PC-3 (cell line): Measurements from ENCODE around the gene HK1. TPM values are rescaled to one million over a fixed set of nuclear protein-coding genes. Genes with fewer than 3 reads are reported as not detected.

ENCODE experiments used
- ATAC-seq: fragments of 200-7000 bp; cut with Tn5 transposase; 2 replicates; pipeline ENCODE4 v1.9.1; 2020; ENCODE audit warnings: mild to moderate bottlenecking, moderate library complexity
- BruUV-seq: library from RNA; stranded (reverse); fragments of 400-500 nt; replicated peaks from 2 replicates; lab custom pipeline; 2021; lab: Mats Ljungman, UMichigan
- CTCF ChIA-PET: fragments of 300-600 bp; sonication (Branson Sonifier 250); formaldehyde crosslinking; loops from one replicate; lab custom pipeline; 2022; ENCODE audit warnings: antibody characterized with exemption; lab: Charles Lee
- POLR2A ChIA-PET: fragments of 300-600 bp; sonication (Branson Sonifier 250); formaldehyde crosslinking; loops from one replicate; lab custom pipeline; 2022; ENCODE audit warnings: antibody characterized with exemption; ENCODE audit not compliant: unreplicated experiment; lab: Charles Lee
- DNase-seq: peaks from one replicate; pipeline ENCODE4 v3.0.0-alpha.2; 2015
- H2AFZ ChIP-seq: fragments of 300-600 bp; sonication (generic); 2 replicates; pipeline ENCODE4 v1.6.0; 2016; ENCODE audit warnings: antibody characterized with exemption, low read length
- H3F3A ChIP-seq: fragments of 300-600 bp; sonication (generic); one replicate; pipeline ENCODE4 v1.6.0; 2017; ENCODE audit warnings: antibody characterized with exemption, low read length, control low read depth, mild to moderate bottlenecking; ENCODE audit not compliant: unreplicated experiment
- H3K27ac ChIP-seq: fragments of 300-600 bp; sonication (generic); 2 replicates; pipeline ENCODE4 v1.5.1; 2016; ENCODE audit warnings: mild to moderate bottlenecking, low read length
- H3K27me3 ChIP-seq: fragments of 300-600 bp; sonication (generic); 2 replicates; pipeline ENCODE4 v1.6.1; 2016; ENCODE audit warnings: low read length, mixed read lengths
- H3K36me3 ChIP-seq: fragments of 300-600 bp; sonication (generic); 2 replicates; pipeline ENCODE4 v1.6.1; 2016; ENCODE audit warnings: low read depth, mixed run types, low read length, mixed read lengths
- H3K4me1 ChIP-seq: fragments of 300-600 bp; sonication (generic); 2 replicates; pipeline ENCODE4 v1.5.1; 2016; ENCODE audit warnings: low read length; ENCODE audit not compliant: insufficient read depth
- H3K4me2 ChIP-seq: fragments of 300-600 bp; sonication (generic); 2 replicates; pipeline ENCODE4 v1.6.0; 2016; ENCODE audit warnings: low read length
- H3K4me3 ChIP-seq: fragments of 300-600 bp; sonication (generic); 2 replicates; pipeline ENCODE4 v1.5.1; 2016; ENCODE audit warnings: mild to moderate bottlenecking, low read length, mixed read lengths
- H3K79me2 ChIP-seq: fragments of 300-600 bp; sonication (generic); 2 replicates; pipeline ENCODE4 v1.6.1; 2017; ENCODE audit warnings: low read length, mixed read lengths
- H3K9ac ChIP-seq: fragments of 300-600 bp; sonication (generic); 2 replicates; pipeline ENCODE4 v1.6.0; 2016; ENCODE audit warnings: mild to moderate bottlenecking, low read length
- H3K9me2 ChIP-seq: fragments of 300-600 bp; sonication (generic); replicated peaks from 2 replicates; pipeline ENCODE4 v1.6.1; 2016; ENCODE audit warnings: mixed run types, low read length, mixed read lengths
- H3K9me3 ChIP-seq: fragments of 300-600 bp; sonication (generic); 2 replicates; pipeline ENCODE4 v1.6.1; 2016; ENCODE audit warnings: low read length, mixed read lengths
- H4K20me1 ChIP-seq: fragments of 300-600 bp; sonication (generic); 2 replicates; pipeline ENCODE4 v1.6.1; 2016; ENCODE audit warnings: low read length, mixed read lengths
- EZH2 ChIP-seq: fragments of 300-600 bp; sonication (generic); IDR thresholded peaks from one replicate; pipeline ENCODE4 v1.6.1; 2017; ENCODE audit warnings: antibody characterized with exemption, mild to moderate bottlenecking, low read length; ENCODE audit not compliant: unreplicated experiment
- EZH2phosphoT487 ChIP-seq: fragments of 300-600 bp; sonication (generic); IDR thresholded peaks from 2 replicates; pipeline ENCODE4 v1.6.1; 2018; ENCODE audit warnings: mild to moderate bottlenecking, antibody characterized with exemption, low read length, borderline replicate concordance
- intact Hi-C: fragments of 100-400 bp; cut with micrococcal nuclease; formaldehyde crosslinking; loops from 2 replicates; pipeline ENCODE4 v1.9.0; 2023
- total RNA-seq: library from RNA; depleted of rRNA; stranded (reverse); fragments of >200 nt; gene quantifications from 2 replicates; pipeline ENCODE4 v1.2.3, GENCODE V29; 2014
- TF ChIP-seq, protein P1 (sequence below): fragments of 300-600 bp; sonication (generic); conservative IDR thresholded peaks from 2 replicates; pipeline ENCODE4 v1.5.1; 2017; ENCODE audit warnings: antibody characterized with exemption, low read depth, mild to moderate bottlenecking, low read length

HK1 gene
- total RNA-seq, 1 experiment from 2014 or later, result 189 TPM

DNA sequence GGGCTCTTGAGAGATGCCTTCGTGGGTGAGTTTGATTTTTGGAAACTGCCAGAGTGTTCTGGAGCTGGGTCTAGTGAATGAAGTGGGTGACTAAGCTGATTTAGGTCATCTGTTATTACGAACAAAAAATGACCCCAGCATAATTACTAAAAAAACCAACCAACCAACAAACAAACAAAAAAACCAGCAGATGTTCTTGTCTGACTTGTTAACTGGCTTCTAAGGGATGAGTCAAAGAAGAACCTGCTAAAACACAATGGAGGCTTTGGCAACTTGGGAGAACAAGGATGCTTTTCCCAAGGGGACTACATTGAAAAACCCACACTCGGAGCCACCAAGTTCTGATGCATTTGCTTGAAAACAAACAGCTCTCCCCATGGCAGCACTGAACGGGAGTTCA is 126.9 kb downstream of the HK1 start:
- DNase-seq (peak; percentile 46), ATAC-seq (no peak)
- POLR2A ChIA-PET, result no interaction called here
- Histone ChIP-seq H3K27me3 (no peaks in the 10 kb centered on the region), H3F3A (no peaks in the 10 kb centered on the region), H4K20me1 (no peaks in the 10 kb centered on the region), H3K4me1 (peaks cover 30% of the 10 kb centered on the region), H3K27ac (no peak overlapping the region), H3K4me2 (no peak overlapping the region), H3K9me2 (no peaks in the 10 kb centered on the region), H3K36me3 (peaks cover 28% of the 10 kb centered on the region), H3K79me2 (no peaks in the 10 kb centered on the region), H3K4me3 (no peak overlapping the region), H3K9me3 (no peaks in the 10 kb centered on the region), H2AFZ (no peak overlapping the region), H3K9ac (no peak overlapping the region)
- intact Hi-C loops, result loop anchor here (5.0 kb wide), 1 partner anchor 168 kb away; no protein-coding TSS in a partner anchor
- CTCF ChIA-PET, result interaction anchor here (0.6 kb wide), 2 partner anchors 108 to 179 kb away, joined by 3 read pairs; no protein-coding TSS in a partner anchor
- no TSS peak for BruUV-seq
- TF ChIP-seq, protein P1, sequence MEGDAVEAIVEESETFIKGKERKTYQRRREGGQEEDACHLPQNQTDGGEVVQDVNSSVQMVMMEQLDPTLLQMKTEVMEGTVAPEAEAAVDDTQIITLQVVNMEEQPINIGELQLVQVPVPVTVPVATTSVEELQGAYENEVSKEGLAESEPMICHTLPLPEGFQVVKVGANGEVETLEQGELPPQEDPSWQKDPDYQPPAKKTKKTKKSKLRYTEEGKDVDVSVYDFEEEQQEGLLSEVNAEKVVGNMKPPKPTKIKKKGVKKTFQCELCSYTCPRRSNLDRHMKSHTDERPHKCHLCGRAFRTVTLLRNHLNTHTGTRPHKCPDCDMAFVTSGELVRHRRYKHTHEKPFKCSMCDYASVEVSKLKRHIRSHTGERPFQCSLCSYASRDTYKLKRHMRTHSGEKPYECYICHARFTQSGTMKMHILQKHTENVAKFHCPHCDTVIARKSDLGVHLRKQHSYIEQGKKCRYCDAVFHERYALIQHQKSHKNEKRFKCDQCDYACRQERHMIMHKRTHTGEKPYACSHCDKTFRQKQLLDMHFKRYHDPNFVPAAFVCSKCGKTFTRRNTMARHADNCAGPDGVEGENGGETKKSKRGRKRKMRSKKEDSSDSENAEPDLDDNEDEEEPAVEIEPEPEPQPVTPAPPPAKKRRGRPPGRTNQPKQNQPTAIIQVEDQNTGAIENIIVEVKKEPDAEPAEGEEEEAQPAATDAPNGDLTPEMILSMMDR, result no peak
- TF ChIP-seq EZH2 (no peak), EZH2phosphoT487 (no peak)

DNA sequence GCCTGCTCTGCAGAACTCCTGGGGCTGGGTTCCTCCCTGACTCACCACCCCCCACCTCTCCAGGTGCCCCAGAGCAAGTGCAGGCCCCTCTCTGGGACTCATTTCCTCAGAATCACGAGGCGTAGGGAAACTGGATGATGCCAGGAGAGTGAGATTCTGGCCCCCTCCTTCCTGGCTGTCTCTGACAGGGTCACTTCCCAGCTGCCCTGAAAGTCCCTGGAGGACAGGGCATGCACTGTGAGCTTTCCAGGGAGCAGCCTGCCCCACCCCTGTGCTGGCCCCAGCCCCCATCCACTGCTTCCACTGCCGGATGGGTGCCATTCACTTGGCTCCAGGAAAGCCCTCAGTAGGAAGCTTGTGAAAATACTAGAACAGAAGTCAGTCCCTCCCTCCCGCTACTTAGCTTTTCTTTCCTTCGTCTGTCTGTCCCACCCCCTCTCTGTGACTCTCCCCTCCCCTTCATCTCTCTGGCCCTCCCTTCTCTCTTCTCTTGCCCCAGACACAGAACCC is 128.1 kb downstream of the HK1 start:
- H3K4me1 ChIP-seq, result peaks cover 30% of the 10 kb centered on the region
- TF ChIP-seq EZH2, result no peak
- TF ChIP-seq, protein P1, result no peak
- TF ChIP-seq EZH2phosphoT487, result no peak
- CTCF ChIA-PET, result interaction anchor here (0.8 to 2.2 kb wide), 2 partner anchors 43 to 231 kb away, joined by 4 to 18 read pairs; no protein-coding TSS in a partner anchor
- BruUV-seq, result no TSS peak
- no peaks in the 10 kb centered on the region for H4K20me1 ChIP-seq
- no peak overlapping the region for H3K9ac ChIP-seq
- H3F3A ChIP-seq, result no peaks in the 10 kb centered on the region
- peak; percentile 3; the same call in 1 of the 2 replicates for ATAC-seq
- intact Hi-C loops, result loop anchor here (5.0 kb wide), 1 partner anchor 169 kb away; no protein-coding TSS in a partner anchor
- no peaks in the 10 kb centered on the region for H3K79me2 ChIP-seq
- POLR2A ChIA-PET, result interaction anchor here (0.5 kb wide), 1 partner anchor 101 kb away, joined by 3 read pairs; no protein-coding TSS in a partner anchor
- no peak overlapping the region for H3K4me3 ChIP-seq
- no peak overlapping the region for H3K27ac ChIP-seq
- H3K4me2 ChIP-seq, result no peak overlapping the region
- H3K27me3 ChIP-seq, result no peaks in the 10 kb centered on the region
- no peaks in the 10 kb centered on the region for H3K9me3 ChIP-seq
- no peak overlapping the region for H2AFZ ChIP-seq
- H3K9me2 ChIP-seq, result no peaks in the 10 kb centered on the region
- peaks cover 18% of the 10 kb centered on the region for H3K36me3 ChIP-seq
- DNase-seq, result peak; percentile 34
